Osteoblast (primary cell): ENCODE results near the gene EHF. TPM values are rescaled to one million over a fixed set of nuclear protein-coding genes. Genes with fewer than 3 reads are reported as not detected.

Experiments
- DNase-seq: peaks from one replicate; pipeline ENCODE4 v3.0.0; 2011; ENCODE audit warnings: low spot score, mixed read lengths; ENCODE audit not compliant: insufficient read length; ENCODE audit errors: missing footprints
- H2AFZ ChIP-seq: 2 replicates; pipeline ENCODE4 v1.6.0; 2011; ENCODE audit warnings: mild to moderate bottlenecking, low read length
- H3K27ac ChIP-seq: 2 replicates; pipeline ENCODE4 v1.5.1; 2011; ENCODE audit warnings: mild to moderate bottlenecking, low read depth, low read length, moderate library complexity
- H3K27me3 ChIP-seq: 2 replicates; pipeline ENCODE4 v1.6.0; 2012; ENCODE audit warnings: mild to moderate bottlenecking, control low read depth, inconsistent platforms, low read length, moderate library complexity; ENCODE audit not compliant: insufficient read depth
- H3K36me3 ChIP-seq: 2 replicates; pipeline ENCODE4 v1.5.1; 2011; ENCODE audit warnings: mild to moderate bottlenecking, low read length, control low read depth, moderate library complexity; ENCODE audit not compliant: insufficient read depth
- H3K4me1 ChIP-seq: 2 replicates; pipeline ENCODE4 v1.5.1; 2011; ENCODE audit warnings: mild to moderate bottlenecking, low read length, control low read depth, moderate library complexity; ENCODE audit not compliant: insufficient read depth
- H3K4me2 ChIP-seq: 2 replicates; pipeline ENCODE4 v1.6.0; 2011; ENCODE audit warnings: mild to moderate bottlenecking, low read length; ENCODE audit not compliant: insufficient read depth
- H3K4me3 ChIP-seq: fragments of 200-600 bp; sonication (generic); 3 replicates; pipeline ENCODE4 v1.5.1; 2012; ENCODE audit warnings: mild to moderate bottlenecking, low read length, inconsistent platforms; ENCODE audit not compliant: insufficient read depth
- H3K79me2 ChIP-seq: 2 replicates; pipeline ENCODE4 v1.6.0; 2012; ENCODE audit warnings: mild to moderate bottlenecking, low read length, control low read depth, inconsistent platforms; ENCODE audit not compliant: insufficient read depth
- H3K9me3 ChIP-seq: 2 replicates; pipeline ENCODE4 v1.5.1; 2011; ENCODE audit warnings: low read depth, low read length, control low read depth
- H4K20me1 ChIP-seq: 2 replicates; pipeline ENCODE4 v1.6.0; 2012; ENCODE audit warnings: mild to moderate bottlenecking, low read length, control low read depth; ENCODE audit not compliant: insufficient read depth
- CTCF ChIP-seq: IDR thresholded peaks from 2 replicates; pipeline ENCODE4 v1.5.1; 2011; ENCODE audit warnings: mild to moderate bottlenecking, low read depth, low read length, moderate library complexity; ENCODE audit errors: extremely low read depth
- total RNA-seq: library from RNA; depleted of rRNA; stranded (reverse); fragments of >200 nt; gene quantifications from 2 replicates; pipeline ENCODE4 v1.2.3, GENCODE V29; 2012

The EHF gene
- total RNA-seq, 1 donor, result not detected

DNA sequence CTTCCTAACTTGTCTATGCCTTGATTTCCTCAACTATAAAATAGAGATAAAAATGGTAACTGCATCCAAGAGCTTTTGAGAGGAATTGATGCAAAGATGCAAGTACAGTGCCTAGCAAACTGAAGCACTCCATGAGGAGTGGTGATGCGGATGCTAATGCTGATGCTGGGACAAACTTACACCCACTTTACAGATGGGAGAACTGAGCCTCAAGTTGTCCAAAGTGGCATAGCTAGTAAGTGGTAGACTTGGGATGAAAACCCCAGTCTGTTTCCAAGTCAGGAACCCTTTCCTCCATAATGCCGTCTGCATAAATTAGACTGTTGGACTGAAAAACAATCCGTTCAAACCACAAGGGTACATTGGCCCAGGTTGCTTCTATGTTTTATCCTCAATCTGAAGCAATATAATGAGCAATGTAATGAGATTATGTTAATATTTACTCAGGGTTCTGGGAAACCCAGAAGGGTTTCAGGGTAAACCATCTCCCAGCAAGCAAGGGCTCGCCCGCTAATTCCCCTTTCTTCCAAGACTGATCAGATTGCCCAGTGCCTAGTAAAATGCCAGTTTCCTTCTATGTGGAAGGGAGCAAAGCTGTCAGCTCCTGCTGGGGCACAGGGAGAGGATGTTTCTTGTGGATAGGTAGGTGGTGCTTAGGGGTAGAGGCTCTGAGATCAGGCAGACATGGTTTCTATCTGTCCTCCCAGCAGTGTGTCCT lies 10.4 kb upstream of the EHF start:
- DNase-seq, result no peak
- Histone ChIP-seq H3K9me3 (no peaks in the 10 kb centered on the region), H3K27ac (no peak overlapping the region), H3K79me2 (no peaks in the 10 kb centered on the region), H4K20me1 (no peaks in the 10 kb centered on the region), H3K4me2 (no peak overlapping the region), H3K4me3 (no peak overlapping the region), H3K4me1 (peaks cover 7% of the 10 kb centered on the region), H3K27me3 (no peaks in the 10 kb centered on the region), H3K36me3 (no peaks in the 10 kb centered on the region), H2AFZ (no peak overlapping the region)
- TF ChIP-seq CTCF, result no peak

DNA sequence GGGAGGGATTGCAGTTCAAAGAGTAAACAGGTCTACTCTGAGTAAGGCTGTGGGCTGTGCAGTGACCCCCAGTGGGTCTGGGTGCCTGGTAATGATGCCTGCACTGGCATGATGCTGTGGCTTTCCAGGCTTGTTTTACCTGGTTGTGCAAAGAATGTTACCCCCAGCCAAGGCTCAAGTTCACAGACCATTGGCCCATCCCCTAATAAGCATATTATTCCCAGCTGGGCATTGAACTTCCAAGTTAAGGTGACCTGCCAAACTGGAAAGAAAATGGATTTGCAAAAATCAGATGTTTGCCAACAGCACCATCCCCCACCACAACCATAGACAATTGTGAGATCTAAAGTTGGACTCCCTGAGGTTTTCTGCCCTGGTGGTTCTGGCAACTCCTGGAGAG lies 7.9 kb upstream of the EHF start:
- Histone ChIP-seq H3K36me3 (no peaks in the 10 kb centered on the region), H3K9me3 (no peaks in the 10 kb centered on the region), H2AFZ (no peak overlapping the region), H3K4me2 (no peak overlapping the region), H4K20me1 (no peaks in the 10 kb centered on the region), H3K4me3 (no peak overlapping the region), H3K79me2 (no peaks in the 10 kb centered on the region), H3K4me1 (peaks cover 7% of the 10 kb centered on the region), H3K27ac (no peak overlapping the region), H3K27me3 (no peaks in the 10 kb centered on the region)
- TF ChIP-seq CTCF, result no peak
- DNase-seq, result no peak

DNA sequence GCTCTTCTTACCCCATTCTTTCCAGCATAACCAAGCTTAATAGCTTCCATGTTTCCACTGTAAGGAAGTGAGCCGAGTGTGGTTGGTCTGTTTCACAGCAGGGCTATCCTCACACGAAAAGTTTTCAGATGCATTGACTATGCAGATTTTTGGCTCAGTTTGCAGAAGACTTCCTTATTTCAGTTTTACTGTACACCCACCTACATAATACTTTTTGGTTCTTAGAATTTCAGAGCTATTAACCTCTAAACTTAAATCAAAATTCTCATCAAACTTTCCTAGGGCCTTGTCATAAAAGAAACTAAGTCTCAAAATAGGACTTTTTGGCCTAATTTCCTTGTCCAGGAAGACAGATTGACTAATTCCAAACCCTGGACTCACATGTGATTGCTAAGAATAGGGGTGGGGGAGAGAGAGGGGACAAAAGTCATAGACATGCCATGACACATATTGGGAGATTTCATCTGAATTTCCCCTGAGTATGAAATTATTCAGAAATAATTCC lies 7.3 kb upstream of the EHF start:
- Histone ChIP-seq H3K27me3 (no peaks in the 10 kb centered on the region), H3K27ac (no peak overlapping the region), H3K4me1 (peaks cover 7% of the 10 kb centered on the region), H3K9me3 (no peaks in the 10 kb centered on the region), H3K79me2 (no peaks in the 10 kb centered on the region), H2AFZ (no peak overlapping the region), H4K20me1 (no peaks in the 10 kb centered on the region), H3K4me3 (no peak overlapping the region), H3K4me2 (no peak overlapping the region), H3K36me3 (no peaks in the 10 kb centered on the region)
- no peak for DNase-seq
- no peak for TF ChIP-seq CTCF

DNA sequence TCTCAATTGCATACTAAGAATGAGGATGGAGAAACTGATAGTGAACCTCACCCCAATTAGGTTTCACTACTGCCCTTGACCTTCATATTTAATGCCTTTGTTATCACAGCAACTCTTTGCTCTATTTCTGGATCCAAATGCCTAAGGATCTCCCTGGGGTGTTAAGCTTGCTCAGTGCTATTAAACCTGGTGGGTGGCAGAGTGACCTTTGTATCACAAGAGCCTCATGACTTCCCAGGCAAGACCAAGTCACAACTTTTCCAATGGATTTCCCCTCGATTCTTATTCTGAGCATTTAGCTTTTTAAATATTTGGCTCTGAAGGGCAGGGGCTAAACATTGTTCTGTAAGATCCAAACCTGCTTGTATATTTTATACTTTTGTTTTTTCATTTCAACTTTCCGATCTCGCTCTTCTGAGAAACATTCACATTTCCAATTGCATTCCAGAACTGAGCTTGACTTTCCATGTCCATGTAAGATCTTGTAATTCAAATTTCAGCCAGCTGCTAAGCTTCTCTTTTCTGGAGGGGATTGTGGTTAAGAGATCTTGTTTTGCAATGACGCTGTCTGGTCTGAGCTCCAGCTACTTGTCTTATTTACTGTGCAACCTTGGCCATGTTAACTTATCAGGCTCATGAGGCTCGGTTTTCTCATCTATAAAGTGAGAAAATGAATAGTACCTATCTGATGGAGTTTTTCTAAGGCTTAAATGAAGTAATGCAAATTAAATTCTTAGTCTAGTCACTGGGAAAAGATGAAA lies 6.4 kb upstream of the EHF start:
- H3K36me3 ChIP-seq, result no peaks in the 10 kb centered on the region
- H3K4me3 ChIP-seq, result no peak overlapping the region
- H2AFZ ChIP-seq, result no peak overlapping the region
- H3K79me2 ChIP-seq, result no peaks in the 10 kb centered on the region
- no peak for TF ChIP-seq CTCF
- no peaks in the 10 kb centered on the region for H3K27me3 ChIP-seq
- no peaks in the 10 kb centered on the region for H3K9me3 ChIP-seq
- no peaks in the 10 kb centered on the region for H4K20me1 ChIP-seq
- H3K4me1 ChIP-seq, result peaks cover 7% of the 10 kb centered on the region
- H3K27ac ChIP-seq, result no peak overlapping the region
- peak overlapping the region; percentile 50 for H3K4me2 ChIP-seq
- DNase-seq, result no peak
